Prostate gland (tissue), 2 donors: ENCODE results near the gene RIMS1.

Source experiments
- CTCF ChIP-seq, 4 experiments: fragments of 200-600 bp in 2 of 4; fragments of 450-650 bp in 2 of 4; sonication (generic) in 2 of 4; IDR thresholded peaks; 1 replicate in 3 of 4; 2 replicates in 1 of 4; pipeline ENCODE4 v1.5.1; 2016 to 2019; ENCODE audit warnings: antibody characterized with exemption in 4 of 4, mild to moderate bottlenecking in 2 of 4, moderate library complexity in 2 of 4
- POLR2A ChIP-seq: fragments of 450-650 bp; IDR thresholded peaks from one replicate; pipeline ENCODE4 v1.6.1; 2016; ENCODE audit warnings: antibody characterized with exemption, mild to moderate bottlenecking

DNA sequence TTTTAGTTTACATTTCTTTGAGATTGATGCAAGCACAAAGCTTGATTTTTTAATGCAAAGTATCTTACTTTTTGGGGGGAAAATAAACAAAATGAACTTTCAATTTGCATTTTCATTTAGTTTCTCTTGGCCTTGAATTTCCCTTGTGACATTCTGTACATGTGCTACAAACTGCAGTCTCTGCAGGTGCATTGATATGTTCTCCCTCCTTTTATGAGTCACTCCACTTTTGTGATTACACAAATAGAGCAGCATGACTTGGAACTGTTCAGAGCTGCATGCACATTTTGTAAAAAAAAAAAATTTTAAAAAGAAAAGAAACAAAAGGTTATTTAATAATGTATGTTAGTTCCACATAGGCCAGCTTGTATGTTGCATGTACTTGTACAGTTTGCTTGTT lies 515.5 kb downstream of the RIMS1 start:
- TF ChIP-seq CTCF (IDR thresholded peaks at IDR 0.05) (no peak), POLR2A (no peak)
